GM12872 (cell line): Measurements from ENCODE around the gene MAGEA9.

Source experiments
- TF ChIP-seq, protein P1 (sequence below): IDR thresholded peaks from 3 replicates; pipeline ENCODE4 v1.5.1; 2011; ENCODE audit warnings: low read depth, mild to moderate bottlenecking, low read length, moderate library complexity; ENCODE audit not compliant: insufficient read depth

MAGEA9 gene

DNA sequence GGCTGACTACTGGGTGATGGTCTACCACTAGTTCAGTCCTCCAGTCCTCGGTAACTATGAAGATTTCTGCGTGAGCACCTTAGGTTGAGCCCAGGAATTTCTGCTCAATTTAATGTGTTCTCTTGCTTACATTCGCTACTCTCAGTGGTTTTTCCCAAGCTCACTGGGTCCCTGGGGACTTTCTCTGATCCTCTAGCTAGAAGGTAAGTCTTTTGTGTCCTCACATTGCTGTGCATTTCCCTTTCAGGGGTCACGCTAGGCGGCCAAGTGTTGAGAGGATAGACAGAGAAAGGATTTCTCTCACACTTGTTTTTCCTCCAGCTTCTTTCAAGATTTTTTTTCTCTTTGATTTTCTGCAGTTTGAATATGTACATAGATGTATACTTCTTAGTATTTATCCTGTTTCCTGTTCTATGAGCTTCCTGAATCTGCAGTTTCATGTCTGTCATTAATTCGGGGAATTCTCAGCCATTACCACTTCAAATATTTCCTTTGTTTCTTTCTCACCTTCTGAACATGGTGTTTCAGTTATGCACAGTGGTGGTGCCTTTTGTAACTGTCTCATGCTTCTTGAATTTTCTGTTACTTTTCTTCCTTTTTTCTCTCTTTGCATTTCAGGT lies 17.5 kb downstream of the MAGEA9 start:
- TF ChIP-seq, protein P1, sequence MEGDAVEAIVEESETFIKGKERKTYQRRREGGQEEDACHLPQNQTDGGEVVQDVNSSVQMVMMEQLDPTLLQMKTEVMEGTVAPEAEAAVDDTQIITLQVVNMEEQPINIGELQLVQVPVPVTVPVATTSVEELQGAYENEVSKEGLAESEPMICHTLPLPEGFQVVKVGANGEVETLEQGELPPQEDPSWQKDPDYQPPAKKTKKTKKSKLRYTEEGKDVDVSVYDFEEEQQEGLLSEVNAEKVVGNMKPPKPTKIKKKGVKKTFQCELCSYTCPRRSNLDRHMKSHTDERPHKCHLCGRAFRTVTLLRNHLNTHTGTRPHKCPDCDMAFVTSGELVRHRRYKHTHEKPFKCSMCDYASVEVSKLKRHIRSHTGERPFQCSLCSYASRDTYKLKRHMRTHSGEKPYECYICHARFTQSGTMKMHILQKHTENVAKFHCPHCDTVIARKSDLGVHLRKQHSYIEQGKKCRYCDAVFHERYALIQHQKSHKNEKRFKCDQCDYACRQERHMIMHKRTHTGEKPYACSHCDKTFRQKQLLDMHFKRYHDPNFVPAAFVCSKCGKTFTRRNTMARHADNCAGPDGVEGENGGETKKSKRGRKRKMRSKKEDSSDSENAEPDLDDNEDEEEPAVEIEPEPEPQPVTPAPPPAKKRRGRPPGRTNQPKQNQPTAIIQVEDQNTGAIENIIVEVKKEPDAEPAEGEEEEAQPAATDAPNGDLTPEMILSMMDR: no peak

DNA sequence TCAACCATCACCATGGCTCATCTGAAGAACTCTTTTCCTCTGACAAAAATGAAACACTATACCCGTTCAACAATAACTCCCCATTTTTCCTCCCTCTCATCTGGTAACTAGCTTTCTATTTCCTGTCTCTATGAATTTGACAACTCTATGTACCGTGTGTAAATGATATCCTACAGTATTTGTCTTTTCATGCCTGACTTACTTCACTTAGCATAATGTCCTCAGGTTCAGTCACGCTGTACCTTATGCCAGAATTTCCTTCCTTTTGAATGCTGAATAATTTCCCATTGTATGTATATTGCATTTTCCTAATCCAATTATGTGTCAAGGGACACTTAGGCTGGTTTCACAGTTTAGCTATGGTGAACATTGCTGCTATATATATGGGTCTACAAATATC lies 18.2 kb downstream of the MAGEA9 start:
- TF ChIP-seq, protein P1: no peak

DNA sequence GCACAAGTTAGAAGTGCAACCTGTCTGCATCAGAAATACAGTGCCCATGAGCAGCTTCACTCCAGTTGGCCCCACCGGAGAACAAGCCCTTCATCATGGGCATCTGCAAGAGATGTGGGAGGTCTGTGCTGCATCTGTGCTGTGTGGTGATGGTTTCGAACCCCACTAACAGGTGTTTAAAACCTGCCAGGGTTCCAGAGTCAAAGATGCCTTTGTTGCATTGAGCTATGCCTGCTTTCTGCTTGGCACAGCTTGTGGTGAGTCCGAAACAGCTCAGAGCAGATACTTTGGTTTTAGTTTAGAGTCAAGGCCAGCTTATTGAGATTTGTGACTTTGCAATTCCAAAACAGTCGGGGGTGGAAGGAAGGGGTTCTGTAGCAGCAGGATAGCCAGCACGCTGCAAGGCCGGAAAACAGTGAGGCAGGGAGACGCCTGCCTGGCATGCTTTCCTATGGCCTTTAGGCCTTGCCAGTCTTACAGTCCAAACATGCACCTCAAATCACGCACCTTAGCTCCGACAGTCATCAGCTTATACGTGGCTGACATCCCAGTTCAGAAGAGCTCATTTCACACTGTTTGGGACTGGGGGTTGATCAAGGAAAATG lies 21.8 kb downstream of the MAGEA9 start:
- TF ChIP-seq, protein P1: no peak

DNA sequence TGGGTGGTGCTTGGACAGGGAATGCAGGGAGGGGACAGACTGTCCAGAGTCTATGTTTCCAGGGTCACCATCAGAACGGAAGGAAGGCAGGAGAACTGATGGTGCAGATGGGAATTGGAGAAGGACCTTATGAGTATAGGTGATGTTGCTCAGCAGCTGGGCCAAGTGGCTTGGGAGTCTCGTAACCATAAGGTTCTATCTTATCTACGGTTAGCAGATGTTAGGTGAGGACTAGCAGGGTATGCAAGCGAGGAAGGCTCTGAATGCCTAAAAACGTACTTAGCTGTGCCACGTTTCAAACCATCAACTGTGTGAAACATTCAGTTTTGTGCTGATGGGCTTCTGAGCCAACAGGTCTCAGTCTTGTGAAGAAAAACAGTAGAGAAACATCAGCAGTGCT lies 22.4 kb downstream of the MAGEA9 start:
- TF ChIP-seq, protein P1: no peak

DNA sequence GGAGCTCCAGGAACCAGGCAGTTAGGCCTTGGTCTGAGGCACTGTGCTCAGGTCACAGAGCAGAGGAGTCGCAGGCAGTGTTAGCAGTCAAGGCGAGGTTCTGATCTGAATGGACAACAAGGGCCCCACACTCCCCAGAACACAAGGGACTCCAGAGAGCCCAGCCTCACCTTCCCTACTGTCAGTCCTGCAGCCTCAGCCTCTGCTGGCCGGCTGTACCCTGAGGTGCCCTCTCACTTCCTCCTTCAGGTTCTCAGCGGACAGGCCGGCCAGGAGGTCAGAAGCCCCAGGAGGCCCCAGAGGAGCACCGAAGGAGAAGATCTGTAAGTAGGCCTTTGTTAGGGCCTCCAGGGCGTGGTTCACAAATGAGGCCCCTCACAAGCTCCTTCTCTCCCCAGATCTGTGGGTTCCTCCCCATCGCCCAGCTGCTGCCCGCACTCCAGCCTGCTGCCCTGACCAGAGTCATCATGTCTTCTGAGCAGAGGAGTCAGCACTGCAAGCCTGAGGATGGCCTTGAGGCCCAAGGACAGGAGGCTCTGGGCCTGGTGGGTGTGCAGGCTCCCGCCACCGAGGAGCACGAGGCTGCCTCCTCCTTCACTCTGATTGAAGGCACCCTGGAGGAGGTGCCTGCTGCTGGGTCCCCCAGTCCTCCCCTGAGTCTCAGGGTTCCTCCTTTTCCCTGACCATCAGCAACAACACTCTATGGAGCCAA lies 26.2 kb downstream of the MAGEA9 start:
- TF ChIP-seq, protein P1: no peak

DNA sequence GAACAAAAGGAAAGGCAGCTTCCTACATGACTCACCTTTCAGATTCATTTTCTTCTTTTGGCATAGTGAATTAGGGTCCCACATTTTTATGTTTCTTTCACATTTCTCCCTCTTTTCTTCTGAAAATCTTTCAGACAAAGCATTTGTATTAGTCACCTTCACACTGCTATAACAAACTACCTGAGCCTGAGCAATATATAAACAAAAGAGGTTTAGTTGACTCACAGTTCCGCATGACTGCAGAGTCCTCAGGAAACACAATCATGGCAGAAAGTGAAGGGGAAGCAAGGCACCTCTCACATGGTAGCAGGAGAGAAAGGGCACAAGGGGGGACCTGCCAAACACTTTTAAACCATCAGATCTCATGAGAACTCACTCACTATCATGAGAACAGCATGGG lies 36.9 kb downstream of the MAGEA9 start:
- TF ChIP-seq, protein P1: no peak

DNA sequence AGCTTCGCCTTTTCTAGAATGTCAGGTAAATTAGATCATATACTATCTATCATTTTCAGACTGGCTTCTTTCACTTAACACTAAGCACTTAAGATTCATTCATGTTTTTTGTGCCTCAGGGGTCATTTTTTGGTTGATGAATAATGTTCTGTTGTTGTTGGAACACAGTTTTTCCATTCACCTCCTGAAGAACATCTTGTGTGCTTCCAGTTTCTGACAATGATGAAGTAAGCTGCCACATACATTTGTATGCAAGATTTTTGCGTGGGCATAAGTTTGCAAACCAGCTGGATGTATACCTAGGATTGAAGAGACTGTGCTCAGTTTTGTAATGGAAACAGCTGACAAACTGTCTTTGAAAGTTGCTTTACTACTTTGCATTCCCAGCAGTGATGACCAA lies 37.6 kb downstream of the MAGEA9 start:
- TF ChIP-seq, protein P1: no peak
